Stomach (tissue), 9 donors: ENCODE data around the gene SLC6A15. TPM values are rescaled to one million over a fixed set of nuclear protein-coding genes. Genes with fewer than 3 reads are reported as not detected.

Experiments
- DNase-seq, 2 donors: peaks; one replicate each; pipeline versions ENCODE4 v3.0.0 to v3.0.0-alpha.2; 2013 to 2019
- H3K27ac ChIP-seq, 5 donors: fragments of 200-600 bp in 4 of 5; sonication (generic) in 4 of 5; one replicate each; pipeline ENCODE4 v1.5.1; 2013 to 2019; ENCODE audit warnings: mild to moderate bottlenecking in 1 of 5, moderate library complexity in 1 of 5
- H3K27me3 ChIP-seq, 3 donors: fragments of 200-600 bp; sonication (generic); one replicate each; pipeline ENCODE4 v1.5.1; 2017 to 2019; ENCODE audit warnings: mixed run types in 1 of 3
- H3K36me3 ChIP-seq, 4 donors: fragments of 200-600 bp; sonication (generic); 1 replicate in 3 of 4; 2 replicates in 1 of 4; pipeline ENCODE4 v1.5.1; 2016 to 2019
- H3K4me1 ChIP-seq, 4 donors: fragments of 200-600 bp; sonication (generic); one replicate each; pipeline ENCODE4 v1.5.1; 2016 to 2019
- H3K4me3 ChIP-seq, 4 donors: fragments of 200-600 bp; sonication (generic) in 3 of 4; one replicate each; pipeline ENCODE4 v1.5.1; 2016 to 2019; ENCODE audit warnings: mild to moderate bottlenecking in 1 of 4
- H3K9me3 ChIP-seq, 4 donors: fragments of 200-600 bp; sonication (generic); one replicate each; pipeline ENCODE4 v1.5.1; 2016 to 2019
- CTCF ChIP-seq, 7 experiments: fragments of 450-650 bp in 4 of 7; fragments of 200-600 bp in 3 of 7; sonication (generic) in 3 of 7; IDR thresholded peaks; one replicate each; pipeline ENCODE4 v1.5.1; 2016 to 2019; ENCODE audit warnings: antibody characterized with exemption in 7 of 7, control low read depth in 2 of 7, mild to moderate bottlenecking in 1 of 7
- EP300 ChIP-seq: sonication (generic); formaldehyde crosslinking; IDR thresholded peaks from one replicate; pipeline ENCODE4 v1.6.1; 2017; ENCODE audit warnings: antibody characterized with exemption
- POLR2A ChIP-seq, 4 donors: fragments of 450-650 bp; IDR thresholded peaks; one replicate each; pipeline ENCODE4 v1.6.1; 2016; ENCODE audit warnings: antibody characterized with exemption in 4 of 4, control low read depth in 2 of 4, mild to moderate bottlenecking in 1 of 4, moderate library complexity in 1 of 4
- POLR2AphosphoS5 ChIP-seq, 3 donors: sonication (generic); formaldehyde crosslinking; IDR thresholded peaks; one replicate each; pipeline ENCODE4 v1.6.1; 2016; ENCODE audit warnings: antibody characterized with exemption in 3 of 3
- WGBS, 5 donors: extraction: QIAGEN DNeasy Blood & Tissue Kit in 3 of 5; methylation state at CpG; one replicate each; pipeline versions ENCODE4 v1.1.5 to v1.1.7; 2013 to 2018; 5-methylcytosine and 5-hydroxymethylcytosine counted together
- intact Hi-C: fragments of 100-400 bp; cut with DNase I; formaldehyde crosslinking; loops from one replicate; pipeline ENCODE4 v1.15.1; 2023; ENCODE audit warnings: low total_unique reads
- polyA plus RNA-seq, 3 donors: library from polyadenylated mRNA; stranded (reverse); fragments of 200-250 nt; gene quantifications; one replicate each; pipeline ENCODE4 v1.2.3, GENCODE V29; 2013
- total RNA-seq, 5 donors: library from RNA; depleted of rRNA; stranded (reverse); fragments of >200 nt; gene quantifications; one replicate each; pipeline versions ENCODE4 v1.1.0 to v1.2.3, GENCODE V29; 2014 to 2016
- donor health status: healthy with polysubstance abuse.
- donor health status: Bipolar disorder and iron deficiency.
- donor health status: healthy.

Gene SLC6A15
- total and polyA plus RNA-seq, 8 donors, result 1.5 to 2.6 TPM; not detected in 6

- TF ChIP-seq CTCF (IDR thresholded peaks at IDR 0.05) (no peak), POLR2AphosphoS5 (IDR thresholded peaks at IDR 0.05) (no peak), EP300 (no peak), POLR2A (IDR thresholded peaks at IDR 0.05) (no peak)
- 90 to 97% (median 95%) methylated on average over 1 of the region's 1 CpG for WGBS, 5 donors
Measured at GRCh38 chr12:84826925-84827324, 85.7 kb downstream of the SLC6A15 start.

GRCh38 chr12:84825149-84825548 is 87.5 kb downstream of the SLC6A15 start:
- no peak overlapping the region for H3K4me3 ChIP-seq
- WGBS, 5 donors, result 28 to 44% (median 31%) methylated on average over 2 of the region's 2 CpGs
- no peaks in the 10 kb centered on the region for H3K36me3 ChIP-seq
- intact Hi-C loops, result no loop called here
- no peaks in the 10 kb centered on the region for H3K9me3 ChIP-seq
- no peaks in the 10 kb centered on the region for H3K27me3 ChIP-seq
- H3K27ac ChIP-seq, result no peak overlapping the region
- no peaks in the 10 kb centered on the region for H3K4me1 ChIP-seq
- TF ChIP-seq POLR2A (IDR thresholded peaks at IDR 0.05), result no peak
- TF ChIP-seq EP300, result no peak
- TF ChIP-seq CTCF (IDR thresholded peaks at IDR 0.05), result no peak
- TF ChIP-seq POLR2AphosphoS5 (IDR thresholded peaks at IDR 0.05), result no peak
- DNase-seq, result no peak

More at GRCh38 chr12:84826925-84827324, 85.7 kb downstream of the SLC6A15 start:
- no peak for DNase-seq
- H3K4me1 ChIP-seq, result no peaks in the 10 kb centered on the region
- no peak overlapping the region for H3K4me3 ChIP-seq
- no peak overlapping the region for H3K27ac ChIP-seq
- no peaks in the 10 kb centered on the region for H3K9me3 ChIP-seq
- H3K27me3 ChIP-seq, result no peaks in the 10 kb centered on the region
- no peaks in the 10 kb centered on the region for H3K36me3 ChIP-seq
- intact Hi-C loops, result no loop called here

GRCh38 chr12:84822525-84822924 is 90.1 kb downstream of the SLC6A15 start:
- 56 to 68% (median 61%) methylated on average over 2 of the region's 2 CpGs for WGBS, 5 donors
- no peak for DNase-seq
- no peaks in the 10 kb centered on the region for H3K36me3 ChIP-seq
- TF ChIP-seq CTCF (IDR thresholded peaks at IDR 0.05), result no peak
- TF ChIP-seq POLR2AphosphoS5 (IDR thresholded peaks at IDR 0.05), result no peak
- no peak for TF ChIP-seq POLR2A (IDR thresholded peaks at IDR 0.05)
- no peak for TF ChIP-seq EP300
- intact Hi-C loops, result no loop called here
- H3K9me3 ChIP-seq, result no peaks in the 10 kb centered on the region
- no peaks in the 10 kb centered on the region for H3K27me3 ChIP-seq
- no peak overlapping the region for H3K27ac ChIP-seq
- H3K4me3 ChIP-seq, result no peak overlapping the region
- H3K4me1 ChIP-seq, result no peaks in the 10 kb centered on the region

GRCh38 chr12:84816916-84817695 is 95.5 kb downstream of the SLC6A15 start:
- 64 to 75% (median 68%) methylated on average over 3 of the region's 3 CpGs for WGBS, 5 donors
- no peaks in the 10 kb centered on the region for H3K4me1 ChIP-seq
- TF ChIP-seq POLR2AphosphoS5 (IDR thresholded peaks at IDR 0.05), result no peak
- TF ChIP-seq POLR2A (IDR thresholded peaks at IDR 0.05), result no peak
- TF ChIP-seq CTCF (IDR thresholded peaks at IDR 0.05), result no peak
- TF ChIP-seq EP300, result no peak
- no peaks in the 10 kb centered on the region for H3K9me3 ChIP-seq
- DNase-seq, result no peak
- no peak overlapping the region for H3K27ac ChIP-seq
- H3K4me3 ChIP-seq, result no peak overlapping the region
- no peaks in the 10 kb centered on the region for H3K36me3 ChIP-seq
- H3K27me3 ChIP-seq, result no peaks in the 10 kb centered on the region
- intact Hi-C loops, result no loop called here
